Lung (tissue), 12 donors: Measurements from ENCODE around the gene ADAP1. TPM values are rescaled to one million over a fixed set of nuclear protein-coding genes. Genes with fewer than 3 reads are reported as not detected.

Experiments used
- ATAC-seq: fragments of 200-7000 bp; cut with Tn5 transposase; one replicate; pipeline ENCODE4 v1.9.1; 2020; ENCODE audit warnings: moderate number of reproducible peaks; ENCODE audit not compliant: insufficient read depth, low FRiP score
- DNase-seq, 3 donors: peaks; one replicate each; pipeline ENCODE4 v3.0.0-alpha.2; 2013 to 2017
- H3K27ac ChIP-seq, 2 donors: one replicate each; pipeline ENCODE4 v1.5.1; 2013; ENCODE audit warnings: mild to moderate bottlenecking in 2 of 2, moderate library complexity in 2 of 2, control low read depth in 1 of 2, inconsistent platforms in 1 of 2, low read depth in 1 of 2, low read length in 1 of 2
- H3K27me3 ChIP-seq, 3 donors: one replicate each; pipeline ENCODE4 v1.5.1; 2013; ENCODE audit warnings: low read length in 2 of 3; ENCODE audit not compliant: control insufficient read depth in 3 of 3, insufficient read depth in 3 of 3
- H3K36me3 ChIP-seq, 4 donors: one replicate each; pipeline ENCODE4 v1.5.1; 2013; ENCODE audit warnings: low read length in 4 of 4, mild to moderate bottlenecking in 1 of 4, moderate library complexity in 1 of 4; ENCODE audit not compliant: control insufficient read depth in 4 of 4, insufficient read depth in 4 of 4
- H3K4me1 ChIP-seq, 5 donors: one replicate each; pipeline ENCODE4 v1.5.1; 2013; ENCODE audit warnings: low read length in 5 of 5, mild to moderate bottlenecking in 2 of 5, moderate library complexity in 1 of 5; ENCODE audit not compliant: control insufficient read depth in 5 of 5, insufficient read depth in 5 of 5
- H3K4me3 ChIP-seq: one replicate; pipeline ENCODE4 v1.5.1; 2013; ENCODE audit warnings: mild to moderate bottlenecking, control low read depth, moderate library complexity
- H3K9ac ChIP-seq, 2 donors: one replicate each; pipeline ENCODE4 v1.5.1; 2013; ENCODE audit warnings: low read length in 2 of 2, control low read depth in 1 of 2; ENCODE audit not compliant: insufficient read depth in 1 of 2
- H3K9me3 ChIP-seq, 4 donors: one replicate each; pipeline ENCODE4 v1.5.1; 2013; ENCODE audit warnings: low read length in 3 of 4, mild to moderate bottlenecking in 1 of 4, moderate library complexity in 1 of 4; ENCODE audit not compliant: control insufficient read depth in 4 of 4, insufficient read depth in 3 of 4
- WGBS, 2 donors: extraction: QIAGEN DNeasy Blood & Tissue Kit; methylation state at CpG; one replicate each; pipeline ENCODE4 v1.1.7; 2013; 5-methylcytosine and 5-hydroxymethylcytosine counted together
- polyA plus RNA-seq, 2 donors: library from polyadenylated mRNA; stranded (reverse); fragments of 200-250 nt; gene quantifications; one replicate each; pipeline ENCODE4 v1.2.1, GENCODE V29; 2013
- total RNA-seq, 2 donors: library from RNA; depleted of rRNA in 1 of 2; stranded (reverse); fragments of >200 nt in 1 of 2; gene quantifications; one replicate each; pipeline ENCODE4 v1.2.1, GENCODE V29; 2014 to 2021
- TF ChIP-seq, protein P1 (sequence below): IDR thresholded peaks from 2 replicates; pipeline ENCODE4 v1.5.1; 2012; ENCODE audit warnings: mild to moderate bottlenecking; ENCODE audit errors: control extremely low read depth, extremely low read depth
- donor health status: control.
- donor health status: control.
- donor health status: Bipolar disorder and iron deficiency.
- donor health status: healthy.
- donor health status: DM: yes; HTN: yes; CAD: no.

Gene ADAP1
- total and polyA plus RNA-seq, 4 donors, result 11.5 to 39.0 (median 32.6) TPM

DNA sequence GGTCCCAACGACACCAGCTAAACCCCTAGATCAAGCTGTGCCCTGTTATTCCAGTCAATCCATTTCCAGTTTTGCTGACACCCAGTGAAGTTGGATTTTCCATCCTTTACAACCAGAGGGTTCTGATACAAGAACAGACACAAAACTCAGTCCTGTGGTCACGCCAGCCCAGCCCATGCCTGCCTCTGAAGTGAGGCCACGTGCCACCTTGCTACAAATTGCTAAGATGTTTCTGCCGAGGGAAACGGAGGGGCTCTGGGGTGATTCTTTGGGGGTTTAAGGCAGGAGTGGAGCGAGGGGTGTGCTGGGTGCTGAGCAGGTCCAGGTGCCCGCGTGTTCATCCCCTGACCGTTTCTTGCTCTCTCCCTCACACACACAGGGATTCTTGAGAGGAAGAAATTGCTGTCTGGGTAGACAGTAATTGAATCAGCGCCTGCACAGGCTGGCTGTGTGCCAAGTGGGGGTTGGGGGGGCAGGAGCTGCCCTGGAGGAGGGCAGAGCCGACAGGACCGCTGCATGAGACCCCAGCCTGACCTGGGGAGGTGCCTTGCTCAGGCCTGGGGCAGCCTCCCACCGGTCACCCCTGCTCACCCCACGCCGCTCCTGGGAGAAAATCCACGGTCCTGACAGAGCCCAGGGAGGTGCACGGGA lies 38.1 kb downstream of the ADAP1 start:
- Histone ChIP-seq H3K9ac (no peak overlapping the region), H3K27me3 (no peaks in the 10 kb centered on the region), H3K4me1 (peaks cover 0 to 8% (median 0%) of the 10 kb centered on the region in 5 donors), H3K4me3 (no peak overlapping the region), H3K9me3 (peaks cover 0 to 2% (median 0%) of the 10 kb centered on the region in 4 donors), H3K36me3 (peaks cover 0 to 4% (median 0%) of the 10 kb centered on the region in 4 donors), H3K27ac (no peak overlapping the region)
- WGBS, 2 donors, result 54 to 70% methylated on average over 17 of the region's 17 CpGs
- DNase-seq (no peak), ATAC-seq (no peak)
- TF ChIP-seq, protein P1, sequence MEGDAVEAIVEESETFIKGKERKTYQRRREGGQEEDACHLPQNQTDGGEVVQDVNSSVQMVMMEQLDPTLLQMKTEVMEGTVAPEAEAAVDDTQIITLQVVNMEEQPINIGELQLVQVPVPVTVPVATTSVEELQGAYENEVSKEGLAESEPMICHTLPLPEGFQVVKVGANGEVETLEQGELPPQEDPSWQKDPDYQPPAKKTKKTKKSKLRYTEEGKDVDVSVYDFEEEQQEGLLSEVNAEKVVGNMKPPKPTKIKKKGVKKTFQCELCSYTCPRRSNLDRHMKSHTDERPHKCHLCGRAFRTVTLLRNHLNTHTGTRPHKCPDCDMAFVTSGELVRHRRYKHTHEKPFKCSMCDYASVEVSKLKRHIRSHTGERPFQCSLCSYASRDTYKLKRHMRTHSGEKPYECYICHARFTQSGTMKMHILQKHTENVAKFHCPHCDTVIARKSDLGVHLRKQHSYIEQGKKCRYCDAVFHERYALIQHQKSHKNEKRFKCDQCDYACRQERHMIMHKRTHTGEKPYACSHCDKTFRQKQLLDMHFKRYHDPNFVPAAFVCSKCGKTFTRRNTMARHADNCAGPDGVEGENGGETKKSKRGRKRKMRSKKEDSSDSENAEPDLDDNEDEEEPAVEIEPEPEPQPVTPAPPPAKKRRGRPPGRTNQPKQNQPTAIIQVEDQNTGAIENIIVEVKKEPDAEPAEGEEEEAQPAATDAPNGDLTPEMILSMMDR, result no peak

DNA sequence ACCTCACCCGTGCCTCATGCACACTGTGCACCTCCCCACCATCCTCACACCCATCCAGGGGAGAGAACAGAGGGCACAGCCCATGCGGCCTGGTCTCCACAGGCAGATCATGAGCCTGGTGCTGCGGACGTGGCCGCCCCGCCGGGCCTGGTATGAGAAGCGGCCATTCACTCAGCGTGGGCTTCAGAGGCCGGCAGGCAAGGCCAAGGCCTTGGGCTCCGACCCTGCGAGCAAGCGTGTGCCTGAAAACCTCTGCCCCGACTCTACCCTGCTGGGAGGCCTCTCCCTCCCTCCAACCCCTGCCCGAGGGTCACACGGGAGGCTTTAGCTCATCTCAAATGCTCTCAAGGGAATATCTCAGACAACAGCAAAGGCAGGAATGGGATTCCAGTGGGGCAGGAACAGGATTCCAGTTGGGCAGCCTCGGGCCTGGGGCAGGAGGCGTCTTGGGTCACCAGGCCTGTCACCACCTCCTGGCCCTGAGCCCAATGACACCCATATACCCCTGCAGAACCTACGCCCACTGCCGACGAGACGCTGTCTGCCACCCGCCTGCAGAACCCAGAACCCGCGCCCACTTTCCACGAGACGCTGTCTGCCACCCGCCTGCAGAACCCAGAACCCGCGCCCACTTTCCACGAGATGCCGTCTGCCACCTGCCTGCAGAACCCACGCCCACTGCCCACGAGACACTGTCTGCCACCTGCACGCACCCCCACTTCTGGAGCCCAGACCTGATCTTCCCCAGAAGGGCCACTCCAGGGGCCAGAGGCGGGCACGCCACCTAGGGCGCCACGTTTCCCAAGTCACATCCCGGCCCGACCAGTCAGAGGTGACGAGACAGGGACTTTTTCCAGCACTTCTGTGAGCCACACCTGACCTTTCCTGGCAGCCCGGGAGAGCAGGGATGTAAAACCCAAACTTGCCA lies 38.9 kb downstream of the ADAP1 start:
- no peak for DNase-seq
- no peak overlapping the region for H3K9ac ChIP-seq

DNA sequence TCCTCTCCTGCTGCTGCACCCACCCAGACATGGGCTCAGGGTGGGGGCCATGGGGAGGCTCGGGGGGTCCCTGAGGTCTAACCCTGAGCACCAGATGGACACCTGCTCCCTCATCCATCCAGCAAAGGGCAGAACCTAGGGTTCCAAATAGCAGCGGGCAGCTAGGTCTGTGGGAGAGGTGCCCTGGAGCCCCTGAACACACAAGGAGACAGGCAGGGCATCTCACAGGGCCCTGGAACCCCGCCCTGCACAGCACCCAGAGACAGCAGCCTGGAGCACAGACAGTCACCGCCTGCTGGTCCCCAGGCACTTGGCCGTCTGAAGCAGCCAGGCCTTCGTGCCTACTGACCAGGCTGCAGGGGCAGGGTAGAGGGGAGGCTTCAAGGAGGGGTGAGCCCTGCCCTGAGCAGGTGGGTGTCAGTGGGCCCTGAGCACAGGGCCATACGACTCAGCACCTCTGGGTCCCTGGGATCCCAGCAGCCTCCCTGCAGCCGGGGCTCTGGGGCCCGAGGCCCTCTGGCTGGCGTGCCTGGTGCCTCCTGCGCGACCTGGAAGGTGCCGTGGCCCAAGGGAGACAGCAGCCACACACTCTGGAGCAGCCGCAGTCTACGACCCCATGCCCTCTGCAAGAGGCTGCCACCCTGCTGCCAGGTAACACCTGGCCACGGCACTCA lies 39.8 kb downstream of the ADAP1 start:
- TF ChIP-seq, protein P1, result no peak
- Histone ChIP-seq H3K4me3 (no peak overlapping the region), H3K9me3 (peaks cover 0 to 2% (median 0%) of the 10 kb centered on the region in 4 donors), H3K27me3 (peaks cover 0 to 2% (median 0%) of the 10 kb centered on the region in 3 donors), H3K27ac (no peak overlapping the region), H3K4me1 (peaks cover 0 to 8% (median 0%) of the 10 kb centered on the region in 5 donors), H3K9ac (no peak overlapping the region), H3K36me3 (peaks cover 0 to 4% (median 0%) of the 10 kb centered on the region in 4 donors)
- ATAC-seq (no peak), DNase-seq (no peak)
- 94% methylated on average over 16 of the region's 16 CpGs for WGBS, 2 donors

More for the DNA sequence above, 38.9 kb downstream of the ADAP1 start:
- TF ChIP-seq, protein P1, result no peak
- no peak overlapping the region for H3K27ac ChIP-seq
- no peak overlapping the region for H3K4me3 ChIP-seq
- peaks cover 0 to 4% (median 0%) of the 10 kb centered on the region in 4 donors for H3K36me3 ChIP-seq
- H3K4me1 ChIP-seq, result peaks cover 0 to 8% (median 0%) of the 10 kb centered on the region in 5 donors
- peaks cover 0 to 2% (median 0%) of the 10 kb centered on the region in 4 donors for H3K9me3 ChIP-seq
- no peaks in the 10 kb centered on the region for H3K27me3 ChIP-seq
- 91 to 92% methylated on average over 43 of the region's 43 CpGs for WGBS, 2 donors
- ATAC-seq, result no peak
